ENCODE measurements around the gene SLC12A9. TPM values are rescaled to one million over a fixed set of nuclear protein-coding genes. Genes with fewer than 3 reads are reported as not detected.

SLC12A9 gene
- total and polyA plus RNA-seq, 2 of the 4 experiments (the other 2 are of a cell fraction): 4.5 to 16.2 TPM

- no peak for TF ChIP-seq MAFK (IDR thresholded peaks at IDR 0.05; ENCODE audit: low read depth, low read length)
- TF ChIP-seq RFX5 (IDR thresholded peaks at IDR 0.05; ENCODE audit: low read depth, low read length): no peak
Measured at GRCh38 chr7:100891568-100892247, 39.2 kb downstream of the SLC12A9 start (continued).

DNA sequence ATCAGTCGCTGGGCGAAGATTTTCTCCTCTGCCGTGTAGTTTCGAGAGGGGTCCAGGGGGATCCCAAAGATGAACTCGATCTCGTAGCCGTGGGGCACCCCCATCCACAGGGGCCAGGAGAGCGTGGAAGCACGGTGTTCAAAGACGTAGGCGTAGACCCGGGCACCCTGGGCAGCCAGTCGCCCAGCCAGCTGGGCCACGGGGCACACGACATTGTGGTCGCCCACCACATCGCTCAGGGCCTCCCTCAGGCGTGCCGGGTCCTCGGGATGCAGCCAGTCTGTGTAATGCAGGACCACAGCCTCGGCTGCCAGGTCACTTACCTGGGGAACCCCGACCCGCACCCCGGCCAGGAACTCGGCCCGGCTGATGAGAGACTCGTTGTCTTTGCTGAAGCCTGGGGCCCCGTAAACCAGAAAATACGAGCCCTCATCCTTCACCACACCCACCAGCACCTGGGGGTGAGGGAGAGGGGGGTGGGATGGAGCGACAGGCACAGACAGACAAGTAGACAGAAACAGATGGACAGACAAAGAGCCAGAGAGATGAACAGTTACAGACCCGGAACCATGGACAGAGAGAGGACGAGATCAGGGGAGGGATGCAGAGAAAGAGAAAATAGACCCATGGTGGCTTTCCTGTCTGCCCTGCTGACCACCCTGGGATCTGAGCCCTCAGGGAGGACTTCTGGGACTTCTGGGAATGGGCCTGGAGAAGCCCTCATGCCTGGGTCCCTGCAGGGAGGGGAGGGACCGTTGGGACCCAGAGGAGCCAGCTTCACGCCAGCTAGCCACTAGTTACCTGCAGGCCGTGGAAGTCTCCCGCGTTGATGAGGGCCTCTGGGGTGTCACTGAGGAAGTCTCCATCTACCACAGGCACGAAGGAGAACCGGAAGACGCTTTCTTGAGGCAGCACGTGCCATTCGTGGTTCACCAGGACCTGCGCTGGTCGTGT lies 40.1 kb downstream of the SLC12A9 start:
- CTCF ChIA-PET: no interaction called here
- Histone ChIP-seq H3K27ac (ENCODE audit: insufficient read depth, low read length) (no peak overlapping the region), H2BK15ac (ENCODE audit: low read depth, low read length) (no peak overlapping the region), H2AK5ac (ENCODE audit: low read depth, low read length) (0 out of 2 replicates have a peak overlapping the region, but pooled peaks have one; percentile 9), H4K91ac (ENCODE audit: insufficient read depth, low read depth, low read length) (no peak overlapping the region), H3K4me2 (ENCODE audit: low read depth, low read length) (no peak overlapping the region), H3K4me1 (ENCODE audit: control insufficient read depth, insufficient read depth, low read length) (peaks cover 16% of the 10 kb centered on the region), H3K79me1 (ENCODE audit: low read depth in 1 of 2, low read length in 2 of 2) (peaks cover 8 to 13% of the 10 kb centered on the region in 2 experiments; a peak in 3 of 4 replicates), H2BK5ac (ENCODE audit: low read depth, low read length, poor library complexity, severe bottlenecking) (no peak overlapping the region), H3K4me3 (ENCODE audit: insufficient read depth, low read depth, low read length) (no peak overlapping the region), H3K9me1 (ENCODE audit: insufficient read depth, low read length) (peaks cover 3% of the 10 kb centered on the region; the same call in 1 of the 2 replicates), H3K4ac (ENCODE audit: low read depth, low read length) (no peak overlapping the region), H3K14ac (replicated peaks; ENCODE audit: low read depth, low read length) (no peak overlapping the region), H2AK9ac (replicated peaks; ENCODE audit: low read depth, low read length, poor library complexity) (no peak overlapping the region), H4K5ac (ENCODE audit: low read depth, low read length) (no peak overlapping the region), H3K27me3 (ENCODE audit: control insufficient read depth, insufficient read depth, low read length) (peaks cover 25% of the 10 kb centered on the region), H4K20me1 (ENCODE audit: insufficient read depth, low read length) (peaks cover 15% of the 10 kb centered on the region; the same call in 1 of the 2 replicates), H2AFZ (replicated peaks; ENCODE audit: low read length, poor library complexity) (no peak overlapping the region), H3K18ac (ENCODE audit: low read depth, low read length) (no peak overlapping the region), H2BK120ac (ENCODE audit: low read depth, low read length) (no peak overlapping the region), H3K23ac (ENCODE audit: low read depth, low read length) (no peak overlapping the region), H3K9ac (ENCODE audit: low read depth, low read length) (no peak overlapping the region), H3K36me3 (ENCODE audit: control insufficient read depth, insufficient read depth, low read length) (peaks cover 11% of the 10 kb centered on the region), H3K56ac (ENCODE audit: extremely low read depth, insufficient read depth, low read length) (no peak overlapping the region), H4K8ac (ENCODE audit: low read depth in 2 of 2, low read length in 2 of 2) (no peak overlapping the region), H2BK20ac (ENCODE audit: low read depth, low read length) (no peak overlapping the region), H3K9me3 (ENCODE audit: control insufficient read depth, insufficient read depth, low read length) (peaks cover 2% of the 10 kb centered on the region; the same call in 1 of the 2 replicates)
- no peak for DNase-seq
- WGBS, 2 experiments (ENCODE audit: extremely low coverage in 2 of 2, insufficient read length in 1 of 2): 94% methylated on average over 21 of the region's 44 CpGs; no CpG with 5 or more reads in 1 of the 2 experiments
- intact Hi-C loops (cut with micrococcal nuclease): no loop called here
- in situ Hi-C loops (cut with MboI; ENCODE audit: low sequenced_read_pairs): loop anchor here (5.0 to 10.0 kb wide), 2 partner anchors 165 to 392 kb away; no protein-coding TSS in a partner anchor
- BruUV-seq (replicated peaks): no TSS peak
- ATAC-seq (ENCODE audit: low read depth): no peak
- dilution Hi-C loops (cut with HindIII; ENCODE audit: low sequenced_read_pairs, unreplicated experiment): no loop called here
- POLR2A ChIA-PET (ENCODE audit: unreplicated experiment): no interaction called here
- TF ChIP-seq, protein P1, sequence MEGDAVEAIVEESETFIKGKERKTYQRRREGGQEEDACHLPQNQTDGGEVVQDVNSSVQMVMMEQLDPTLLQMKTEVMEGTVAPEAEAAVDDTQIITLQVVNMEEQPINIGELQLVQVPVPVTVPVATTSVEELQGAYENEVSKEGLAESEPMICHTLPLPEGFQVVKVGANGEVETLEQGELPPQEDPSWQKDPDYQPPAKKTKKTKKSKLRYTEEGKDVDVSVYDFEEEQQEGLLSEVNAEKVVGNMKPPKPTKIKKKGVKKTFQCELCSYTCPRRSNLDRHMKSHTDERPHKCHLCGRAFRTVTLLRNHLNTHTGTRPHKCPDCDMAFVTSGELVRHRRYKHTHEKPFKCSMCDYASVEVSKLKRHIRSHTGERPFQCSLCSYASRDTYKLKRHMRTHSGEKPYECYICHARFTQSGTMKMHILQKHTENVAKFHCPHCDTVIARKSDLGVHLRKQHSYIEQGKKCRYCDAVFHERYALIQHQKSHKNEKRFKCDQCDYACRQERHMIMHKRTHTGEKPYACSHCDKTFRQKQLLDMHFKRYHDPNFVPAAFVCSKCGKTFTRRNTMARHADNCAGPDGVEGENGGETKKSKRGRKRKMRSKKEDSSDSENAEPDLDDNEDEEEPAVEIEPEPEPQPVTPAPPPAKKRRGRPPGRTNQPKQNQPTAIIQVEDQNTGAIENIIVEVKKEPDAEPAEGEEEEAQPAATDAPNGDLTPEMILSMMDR (conservative IDR thresholded peaks at IDR 0.05; ENCODE audit: low read depth, low read length): no peak
- TF ChIP-seq MAFK (IDR thresholded peaks at IDR 0.05; ENCODE audit: low read depth, low read length) (no peak), CEBPB (IDR thresholded peaks at IDR 0.05; ENCODE audit: low read depth, low read length) (no peak), RFX5 (IDR thresholded peaks at IDR 0.05; ENCODE audit: low read depth, low read length) (no peak), RCOR1 (IDR thresholded peaks at IDR 0.05; ENCODE audit: insufficient replicate concordance, low read length) (no peak), ELK1 (IDR thresholded peaks at IDR 0.05; ENCODE audit: borderline replicate concordance, low read depth, low read length) (no peak), RAD21 (IDR thresholded peaks at IDR 0.05; ENCODE audit: low read length) (no peak), USF2 (IDR thresholded peaks at IDR 0.05; ENCODE audit: low read depth, low read length) (no peak), MXI1 (IDR thresholded peaks at IDR 0.05; ENCODE audit: borderline replicate concordance, low read depth, low read length) (no peak)

Measured in IMR-90 (cell line).